CD14-positive monocyte (primary cell): ENCODE data around the gene ALOX12B. TPM values are rescaled to one million over a fixed set of nuclear protein-coding genes. Genes with fewer than 3 reads are reported as not detected.

ENCODE experiments used
- DNase-seq, 3 donors: peaks; one replicate each; pipeline ENCODE4 v3.0.0-alpha.2; 2011 to 2022
- H2AFZ ChIP-seq: 2 replicates; pipeline ENCODE4 v1.6.0; 2012; ENCODE audit warnings: mild to moderate bottlenecking, low read depth, low read length, inconsistent platforms; ENCODE audit not compliant: insufficient read depth, poor library complexity, severe bottlenecking
- H3K27ac ChIP-seq, 2 donors: 1 replicate in 1 of 2; 2 replicates in 1 of 2; pipeline ENCODE4 v1.5.1; 2012 to 2013; ENCODE audit warnings: low read length in 2 of 2, control low read depth in 1 of 2, inconsistent platforms in 1 of 2, low read depth in 1 of 2, mild to moderate bottlenecking in 1 of 2
- H3K27me3 ChIP-seq, 2 donors: one replicate each; pipeline versions ENCODE4 v1.6.0 to v1.6.1; 2011 to 2013; ENCODE audit warnings: low read length in 2 of 2; ENCODE audit not compliant: control insufficient read depth in 2 of 2, insufficient read depth in 2 of 2
- H3K36me3 ChIP-seq, 2 donors: replicated peaks in 1 of 2; 1 replicate in 1 of 2; 2 replicates in 1 of 2; pipeline versions ENCODE4 v1.5.1 to v1.6.1; 2012 to 2013; ENCODE audit warnings: low read length in 2 of 2, control low read depth in 1 of 2, inconsistent platforms in 1 of 2, mild to moderate bottlenecking in 1 of 2; ENCODE audit not compliant: insufficient read depth in 2 of 2, control insufficient read depth in 1 of 2
- H3K4me1 ChIP-seq, 2 donors: 1 replicate in 1 of 2; 2 replicates in 1 of 2; pipeline versions ENCODE4 v1.5.1 to v1.6.1; 2012 to 2013; ENCODE audit warnings: low read length in 2 of 2, control low read depth in 1 of 2, inconsistent platforms in 1 of 2, mild to moderate bottlenecking in 1 of 2, moderate library complexity in 1 of 2; ENCODE audit not compliant: insufficient read depth in 2 of 2, control insufficient read depth in 1 of 2
- H3K4me2 ChIP-seq: replicated peaks from 2 replicates; pipeline ENCODE3; 2012; ENCODE audit warnings: low read length, moderate library complexity, mild to moderate bottlenecking; ENCODE audit not compliant: poor library complexity, severe bottlenecking; ENCODE audit errors: extremely low read depth
- H3K4me3 ChIP-seq, 3 experiments: fragments of 200-600 bp in 1 of 3; sonication (generic) in 1 of 3; replicated peaks in 1 of 3; 1 replicate in 2 of 3; 2 replicates in 1 of 3; pipeline ENCODE4 v1.5.1; 2011 to 2013; ENCODE audit warnings: low read length in 3 of 3, mild to moderate bottlenecking in 3 of 3, control low read depth in 2 of 3, low read depth in 2 of 3, inconsistent platforms in 1 of 3, moderate library complexity in 1 of 3
- H3K79me2 ChIP-seq: 2 replicates; pipeline ENCODE4 v1.6.0; 2012; ENCODE audit warnings: mild to moderate bottlenecking, control low read depth, inconsistent platforms, low read length, moderate library complexity; ENCODE audit not compliant: insufficient read depth
- H3K9ac ChIP-seq: 2 replicates; pipeline ENCODE4 v1.6.0; 2017; ENCODE audit warnings: low read length, mild to moderate bottlenecking; ENCODE audit not compliant: insufficient read depth, poor library complexity, severe bottlenecking
- H3K9me3 ChIP-seq, 2 donors: replicated peaks in 1 of 2; 1 replicate in 1 of 2; 2 replicates in 1 of 2; pipeline versions ENCODE4 v1.5.1 to v1.6.1; 2012 to 2013; ENCODE audit warnings: low read length in 2 of 2, control low read depth in 1 of 2; ENCODE audit not compliant: control insufficient read depth in 1 of 2, insufficient read depth in 1 of 2
- H4K20me1 ChIP-seq: 2 replicates; pipeline ENCODE4 v1.6.0; 2012; ENCODE audit warnings: mild to moderate bottlenecking, low read length, control low read depth, moderate library complexity; ENCODE audit not compliant: insufficient read depth
- H3K27ac Mint-ChIP-seq, 7 donors: one replicate each; pipeline ENCODE4 v1.8.0; 2020; ENCODE audit warnings: mild to moderate bottlenecking in 7 of 7, mixed read lengths in 7 of 7, moderate library complexity in 6 of 7, inconsistent platforms in 2 of 7
- H3K27me3 Mint-ChIP-seq, 3 donors: one replicate each; pipeline ENCODE4 v1.8.0; 2021 to 2022; ENCODE audit warnings: low read depth in 3 of 3, mild to moderate bottlenecking in 3 of 3, mixed read lengths in 3 of 3, moderate library complexity in 3 of 3, inconsistent platforms in 1 of 3
- H3K36me3 Mint-ChIP-seq, 2 donors: one replicate each; pipeline ENCODE4 v1.8.0; 2020; ENCODE audit warnings: mixed read lengths in 2 of 2, inconsistent platforms in 1 of 2, mild to moderate bottlenecking in 1 of 2
- H3K4me1 Mint-ChIP-seq: one replicate; pipeline ENCODE4 v1.8.0; 2020; ENCODE audit warnings: mild to moderate bottlenecking, mixed read lengths
- H3K4me3 Mint-ChIP-seq, 2 donors: one replicate each; pipeline ENCODE4 v1.8.0; 2020; ENCODE audit warnings: mild to moderate bottlenecking in 2 of 2, mixed read lengths in 2 of 2, moderate library complexity in 1 of 2
- H3K9me3 Mint-ChIP-seq, 7 donors: one replicate each; pipeline ENCODE4 v1.8.0; 2020 to 2022; ENCODE audit warnings: mixed read lengths in 7 of 7, mild to moderate bottlenecking in 6 of 7, moderate library complexity in 6 of 7, inconsistent platforms in 2 of 7
- WGBS: methylation state at CpG from one replicate; pipeline ENCODE4 v1.1.5; 2013; ENCODE audit warnings: missing lambda C conversion rate; ENCODE audit not compliant: insufficient coverage; 5-methylcytosine and 5-hydroxymethylcytosine counted together
- intact Hi-C, 2 donors: fragments of 100-400 bp; cut with micrococcal nuclease; formaldehyde crosslinking; loops; one replicate each; pipeline versions ENCODE4 v1.15.0 to v1.15.1; 2023
- polyA plus RNA-seq, 3 donors: library from polyadenylated mRNA; depleted of rRNA in 1 of 3; unstranded in 2 of 3; stranded (reverse) in 1 of 3; fragments of 300-500 nt in 2 of 3; fragments of >200 nt in 1 of 3; fragmentation: Illumina TruSeq in 2 of 3; gene quantifications; 1 replicate in 2 of 3; 2 replicates in 1 of 3; pipeline ENCODE4 v1.2.3, GENCODE V29; 2012 to 2021
- TF ChIP-seq, protein P1 (sequence below): fragments of 200-600 bp; IDR thresholded peaks from one replicate; pipeline ENCODE4 v1.8.0; 2022; ENCODE audit warnings: antibody characterized with exemption, mild to moderate bottlenecking

Gene ALOX12B
- polyA plus RNA-seq, 3 donors: not detected

DNA sequence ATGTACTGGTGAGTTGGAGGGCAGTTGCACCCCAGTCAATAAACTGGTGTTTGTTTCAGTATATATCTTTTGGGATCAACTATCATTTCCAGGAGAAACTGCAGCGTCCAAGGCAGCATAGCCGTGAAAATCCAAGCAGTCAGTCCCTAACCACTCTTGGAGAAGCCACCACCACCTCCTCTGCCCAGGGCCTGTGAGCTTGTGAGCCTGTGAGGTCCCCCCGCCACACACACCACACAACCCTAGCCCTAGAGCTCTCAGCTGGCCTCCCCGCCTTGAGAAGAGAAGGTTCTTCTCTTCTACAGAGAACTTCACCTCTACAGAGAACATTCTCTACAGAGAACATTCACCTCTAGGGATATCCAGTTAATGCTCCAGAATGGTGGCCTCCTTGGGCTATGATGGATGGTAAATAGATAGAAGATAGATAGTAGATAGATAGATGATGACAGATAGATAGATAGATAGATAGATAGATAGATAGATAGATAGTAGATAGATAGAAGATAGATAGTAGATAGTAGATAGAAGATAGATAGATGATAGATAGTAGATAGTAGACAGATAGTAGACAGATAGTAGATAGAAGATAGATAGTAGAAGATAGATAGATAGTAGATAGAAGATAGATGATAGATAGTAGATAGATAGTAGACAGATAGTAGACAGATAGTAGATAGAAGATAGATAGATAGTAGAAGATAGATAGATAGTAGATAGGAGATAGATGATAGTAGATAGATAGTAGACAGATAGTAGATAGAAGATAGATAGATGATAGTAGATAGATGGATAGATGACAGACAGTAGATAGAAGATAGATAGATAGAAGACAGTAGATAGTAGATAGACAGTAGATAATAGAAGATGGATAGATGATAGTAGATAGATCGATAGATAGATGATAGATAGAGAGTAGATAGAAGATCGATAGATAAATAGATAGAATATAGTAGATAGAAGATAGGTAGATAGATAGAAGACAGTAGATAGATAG lies 35.0 kb downstream of the ALOX12B start:
- intact Hi-C loops: loop anchor here in 1 of 2 donors (10.0 kb wide), 1 partner anchor 308 kb away; no protein-coding TSS in a partner anchor
- Histone ChIP-seq H3K79me2 (no peaks in the 10 kb centered on the region), H3K4me3 (no peak overlapping the region), H3K4me1 (peaks cover 34 to 37% of the 10 kb centered on the region in 2 donors), H4K20me1 (no peaks in the 10 kb centered on the region), H2AFZ (no peak overlapping the region), H3K27me3 (no peaks in the 10 kb centered on the region), H3K36me3 (peaks cover 0 to under 1% of the 10 kb centered on the region in 2 donors), H3K9ac (no peak overlapping the region), H3K4me2 (no peak overlapping the region), H3K9me3 (no peaks in the 10 kb centered on the region), H3K27ac (no peak overlapping the region)
- H3K36me3 Mint-ChIP-seq: peaks cover 0 to 2% of the 10 kb centered on the region in 2 donors
- H3K4me3 Mint-ChIP-seq: no peak overlapping the region
- no peaks in the 10 kb centered on the region for H3K9me3 Mint-ChIP-seq
- no CpG with 5 or more reads among the region's 6 CpGs for WGBS
- peaks cover 34% of the 10 kb centered on the region for H3K4me1 Mint-ChIP-seq
- H3K27me3 Mint-ChIP-seq: peaks cover 0 to 3% (median 0%) of the 10 kb centered on the region in 3 donors
- DNase-seq: no peak
- TF ChIP-seq, protein P1, sequence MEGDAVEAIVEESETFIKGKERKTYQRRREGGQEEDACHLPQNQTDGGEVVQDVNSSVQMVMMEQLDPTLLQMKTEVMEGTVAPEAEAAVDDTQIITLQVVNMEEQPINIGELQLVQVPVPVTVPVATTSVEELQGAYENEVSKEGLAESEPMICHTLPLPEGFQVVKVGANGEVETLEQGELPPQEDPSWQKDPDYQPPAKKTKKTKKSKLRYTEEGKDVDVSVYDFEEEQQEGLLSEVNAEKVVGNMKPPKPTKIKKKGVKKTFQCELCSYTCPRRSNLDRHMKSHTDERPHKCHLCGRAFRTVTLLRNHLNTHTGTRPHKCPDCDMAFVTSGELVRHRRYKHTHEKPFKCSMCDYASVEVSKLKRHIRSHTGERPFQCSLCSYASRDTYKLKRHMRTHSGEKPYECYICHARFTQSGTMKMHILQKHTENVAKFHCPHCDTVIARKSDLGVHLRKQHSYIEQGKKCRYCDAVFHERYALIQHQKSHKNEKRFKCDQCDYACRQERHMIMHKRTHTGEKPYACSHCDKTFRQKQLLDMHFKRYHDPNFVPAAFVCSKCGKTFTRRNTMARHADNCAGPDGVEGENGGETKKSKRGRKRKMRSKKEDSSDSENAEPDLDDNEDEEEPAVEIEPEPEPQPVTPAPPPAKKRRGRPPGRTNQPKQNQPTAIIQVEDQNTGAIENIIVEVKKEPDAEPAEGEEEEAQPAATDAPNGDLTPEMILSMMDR: peak; percentile 19
- no peak overlapping the region for H3K27ac Mint-ChIP-seq

DNA sequence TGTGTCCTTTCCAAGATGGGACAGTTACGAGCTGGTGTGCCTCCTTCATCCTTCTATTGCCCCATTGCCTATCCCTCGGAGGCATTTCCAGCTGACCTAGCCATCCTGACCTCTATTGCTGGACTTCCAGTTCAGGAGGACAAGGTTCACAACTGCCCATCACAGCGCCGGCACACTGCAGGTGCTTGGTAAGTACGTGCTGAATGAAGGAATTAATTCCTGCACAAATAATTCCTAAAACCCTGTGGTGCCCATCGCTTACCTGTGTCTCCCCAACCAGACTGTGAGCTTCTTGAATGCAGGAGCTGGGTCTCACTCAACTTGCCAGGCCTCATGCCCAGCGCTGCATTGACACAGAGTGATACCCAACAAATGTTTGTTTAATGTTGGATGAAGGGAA lies 35.7 kb downstream of the ALOX12B start:
- no peak overlapping the region for H3K4me2 ChIP-seq
- no peak for DNase-seq
- peaks cover 0 to 2% of the 10 kb centered on the region in 2 donors for H3K36me3 ChIP-seq
- peaks cover 27% of the 10 kb centered on the region for H3K4me1 Mint-ChIP-seq
- peaks cover 0 to 4% of the 10 kb centered on the region in 2 donors for H3K36me3 Mint-ChIP-seq
- peaks cover 0 to 3% (median under 1%) of the 10 kb centered on the region in 3 donors for H3K27me3 Mint-ChIP-seq
- no peaks in the 10 kb centered on the region for H3K9me3 Mint-ChIP-seq
- no peaks in the 10 kb centered on the region for H3K79me2 ChIP-seq
- H3K27ac ChIP-seq: no peak overlapping the region
- H2AFZ ChIP-seq: no peak overlapping the region
- peaks cover 26 to 30% of the 10 kb centered on the region in 2 donors for H3K4me1 ChIP-seq
- no peak overlapping the region for H3K4me3 Mint-ChIP-seq
- H3K27me3 ChIP-seq: no peaks in the 10 kb centered on the region
- no peak overlapping the region for H3K9ac ChIP-seq
- no peaks in the 10 kb centered on the region for H3K9me3 ChIP-seq
- WGBS: 100% methylated on average over 5 of the region's 7 CpGs
- no peaks in the 10 kb centered on the region for H4K20me1 ChIP-seq
- H3K27ac Mint-ChIP-seq: no peak overlapping the region
- no peak overlapping the region for H3K4me3 ChIP-seq
- intact Hi-C loops: loop anchor here in 1 of 2 donors (10.0 kb wide), 1 partner anchor 307 kb away; no protein-coding TSS in a partner anchor
- TF ChIP-seq, protein P1: no peak
